BLaER1 (cell line): ENCODE data around the gene ACSS3.

Experiments
- H3K27ac ChIP-seq: shearing (Covaris generic); formaldehyde crosslinking; 2 replicates; pipeline ENCODE4 v1.8.1; 2022
- H3K27me3 ChIP-seq: shearing (Covaris generic); formaldehyde crosslinking; 2 replicates; pipeline ENCODE4 v1.8.1; 2022
- H3K36me3 ChIP-seq: shearing (Covaris generic); formaldehyde crosslinking; 2 replicates; pipeline ENCODE4 v1.8.1; 2022
- H3K4me1 ChIP-seq: shearing (Covaris generic); formaldehyde crosslinking; 2 replicates; pipeline ENCODE4 v1.8.1; 2022
- H3K4me2 ChIP-seq: shearing (Covaris generic); formaldehyde crosslinking; 2 replicates; pipeline ENCODE4 v1.8.1; 2022
- H3K4me3 ChIP-seq: shearing (Covaris generic); formaldehyde crosslinking; 2 replicates; pipeline ENCODE4 v1.8.1; 2022
- H3K9ac ChIP-seq: shearing (Covaris generic); formaldehyde crosslinking; 2 replicates; pipeline ENCODE4 v1.8.1; 2022
- H3K9me3 ChIP-seq: shearing (Covaris generic); formaldehyde crosslinking; 2 replicates; pipeline ENCODE4 v1.8.1; 2022
- H4K20me1 ChIP-seq: shearing (Covaris generic); formaldehyde crosslinking; 2 replicates; pipeline ENCODE4 v1.8.1; 2022
- Cebpa-rat ChIP-seq: shearing (Covaris generic); IDR thresholded peaks from 2 replicates; pipeline ENCODE4 v1.8.1; 2022

Gene ACSS3

GRCh38 chr12:81211306-81211705, 133.4 kb downstream of the ACSS3 start:
- Histone ChIP-seq H3K27me3 (no peaks in the 10 kb centered on the region), H3K36me3 (no peaks in the 10 kb centered on the region), H3K9ac (no peak overlapping the region)

GRCh38 chr12:81212996-81213696, 135.3 kb downstream of the ACSS3 start:
- no peak overlapping the region for H3K4me3 ChIP-seq
- no peaks in the 10 kb centered on the region for H3K9me3 ChIP-seq
- no peaks in the 10 kb centered on the region for H4K20me1 ChIP-seq
- no peak overlapping the region for H3K4me2 ChIP-seq
- no peaks in the 10 kb centered on the region for H3K4me1 ChIP-seq
- no peaks in the 10 kb centered on the region for H3K27me3 ChIP-seq
- H3K27ac ChIP-seq: no peak overlapping the region
- TF ChIP-seq Cebpa-rat: no peak
- no peak overlapping the region for H3K9ac ChIP-seq
- H3K36me3 ChIP-seq: no peaks in the 10 kb centered on the region

More at GRCh38 chr12:81211306-81211705, 133.4 kb downstream of the ACSS3 start:
- Histone ChIP-seq H3K4me3 (no peak overlapping the region), H3K27ac (no peak overlapping the region), H3K4me1 (no peaks in the 10 kb centered on the region), H3K9me3 (no peaks in the 10 kb centered on the region), H3K4me2 (no peak overlapping the region), H4K20me1 (no peaks in the 10 kb centered on the region)
- no peak for TF ChIP-seq Cebpa-rat

- Histone ChIP-seq H3K27ac (no peak overlapping the region), H3K4me2 (no peak overlapping the region), H3K9me3 (no peaks in the 10 kb centered on the region), H3K4me1 (no peaks in the 10 kb centered on the region), H3K4me3 (no peak overlapping the region), H4K20me1 (no peaks in the 10 kb centered on the region), H3K36me3 (no peaks in the 10 kb centered on the region), H3K27me3 (no peaks in the 10 kb centered on the region), H3K9ac (no peak overlapping the region)
- TF ChIP-seq Cebpa-rat: no peak
Measured at GRCh38 chr12:81216739-81217138, 138.9 kb downstream of the ACSS3 start.

- no peak for TF ChIP-seq Cebpa-rat
- Histone ChIP-seq H4K20me1 (no peaks in the 10 kb centered on the region), H3K27me3 (no peaks in the 10 kb centered on the region), H3K9ac (no peak overlapping the region), H3K4me1 (no peaks in the 10 kb centered on the region), H3K4me2 (no peak overlapping the region), H3K9me3 (no peaks in the 10 kb centered on the region), H3K36me3 (no peaks in the 10 kb centered on the region), H3K27ac (no peak overlapping the region), H3K4me3 (no peak overlapping the region)
Measured at GRCh38 chr12:81221681-81222080, 143.8 kb downstream of the ACSS3 start.

GRCh38 chr12:81222846-81223592, 145.1 kb downstream of the ACSS3 start:
- Histone ChIP-seq H3K4me1 (no peaks in the 10 kb centered on the region), H3K27ac (no peak overlapping the region), H3K4me3 (no peak overlapping the region), H3K9ac (no peak overlapping the region), H3K9me3 (no peaks in the 10 kb centered on the region), H3K27me3 (no peaks in the 10 kb centered on the region), H3K4me2 (no peak overlapping the region), H4K20me1 (no peaks in the 10 kb centered on the region), H3K36me3 (no peaks in the 10 kb centered on the region)
- TF ChIP-seq Cebpa-rat: no peak

GRCh38 chr12:81224626-81225025, 146.7 kb downstream of the ACSS3 start:
- H3K36me3 ChIP-seq: no peaks in the 10 kb centered on the region
- TF ChIP-seq Cebpa-rat: no peak
- H3K27ac ChIP-seq: no peak overlapping the region
- no peak overlapping the region for H3K4me2 ChIP-seq
- no peaks in the 10 kb centered on the region for H3K27me3 ChIP-seq
- no peak overlapping the region for H3K9ac ChIP-seq
- H4K20me1 ChIP-seq: no peaks in the 10 kb centered on the region
- H3K9me3 ChIP-seq: no peaks in the 10 kb centered on the region
- no peak overlapping the region for H3K4me3 ChIP-seq
- H3K4me1 ChIP-seq: no peaks in the 10 kb centered on the region

- H3K9ac ChIP-seq: no peak overlapping the region
- H3K4me3 ChIP-seq: no peak overlapping the region
- no peaks in the 10 kb centered on the region for H3K36me3 ChIP-seq
- TF ChIP-seq Cebpa-rat: no peak
- no peaks in the 10 kb centered on the region for H4K20me1 ChIP-seq
- no peak overlapping the region for H3K4me2 ChIP-seq
- no peaks in the 10 kb centered on the region for H3K4me1 ChIP-seq
- H3K27me3 ChIP-seq: no peaks in the 10 kb centered on the region
- no peak overlapping the region for H3K27ac ChIP-seq
- H3K9me3 ChIP-seq: no peaks in the 10 kb centered on the region
Measured at GRCh38 chr12:81229759-81230158, 151.9 kb downstream of the ACSS3 start.

GRCh38 chr12:81231574-81232368, 153.9 kb downstream of the ACSS3 start:
- no peak overlapping the region for H3K9ac ChIP-seq
- H3K36me3 ChIP-seq: no peaks in the 10 kb centered on the region
- H3K4me3 ChIP-seq: no peak overlapping the region
- H3K9me3 ChIP-seq: no peaks in the 10 kb centered on the region
- H3K4me2 ChIP-seq: no peak overlapping the region
- H4K20me1 ChIP-seq: no peaks in the 10 kb centered on the region
- no peaks in the 10 kb centered on the region for H3K27me3 ChIP-seq
- no peaks in the 10 kb centered on the region for H3K4me1 ChIP-seq
- no peak for TF ChIP-seq Cebpa-rat
- no peak overlapping the region for H3K27ac ChIP-seq

GRCh38 chr12:81245458-81245857, 167.6 kb downstream of the ACSS3 start:
- TF ChIP-seq Cebpa-rat: no peak
- no peak overlapping the region for H3K27ac ChIP-seq
- H3K4me2 ChIP-seq: no peak overlapping the region
- H4K20me1 ChIP-seq: no peaks in the 10 kb centered on the region
- H3K9me3 ChIP-seq: no peaks in the 10 kb centered on the region
- H3K27me3 ChIP-seq: no peaks in the 10 kb centered on the region
- H3K36me3 ChIP-seq: no peaks in the 10 kb centered on the region
- no peak overlapping the region for H3K9ac ChIP-seq
- H3K4me3 ChIP-seq: no peak overlapping the region
- H3K4me1 ChIP-seq: no peaks in the 10 kb centered on the region
